Endothelial cell of umbilical vein (primary cell): ENCODE data around the gene TSFM.

Experiments
- POLR2A ChIP-seq: IDR thresholded peaks from 2 replicates; pipeline ENCODE4 v1.6.1; 2012; ENCODE audit warnings: low read depth, mild to moderate bottlenecking, control low read depth, low read length
- POLR2AphosphoS5 ChIP-seq: IDR thresholded peaks from 2 replicates; pipeline ENCODE4 v1.6.1; 2012; ENCODE audit warnings: low read depth, mild to moderate bottlenecking, control low read depth, low read length, moderate library complexity; ENCODE audit not compliant: insufficient read depth
- TF ChIP-seq, protein P1 (sequence below), 2 donors: IDR thresholded peaks; 1 replicate in 1 of 2; 2 replicates in 1 of 2; pipeline ENCODE4 v1.5.1; 2011; ENCODE audit warnings: low read length in 2 of 2, mild to moderate bottlenecking in 2 of 2, moderate library complexity in 2 of 2, control low read depth in 1 of 2, inconsistent platforms in 1 of 2, low read depth in 1 of 2; ENCODE audit not compliant: insufficient read depth in 1 of 2; ENCODE audit errors: extremely low read depth in 1 of 2

DNA sequence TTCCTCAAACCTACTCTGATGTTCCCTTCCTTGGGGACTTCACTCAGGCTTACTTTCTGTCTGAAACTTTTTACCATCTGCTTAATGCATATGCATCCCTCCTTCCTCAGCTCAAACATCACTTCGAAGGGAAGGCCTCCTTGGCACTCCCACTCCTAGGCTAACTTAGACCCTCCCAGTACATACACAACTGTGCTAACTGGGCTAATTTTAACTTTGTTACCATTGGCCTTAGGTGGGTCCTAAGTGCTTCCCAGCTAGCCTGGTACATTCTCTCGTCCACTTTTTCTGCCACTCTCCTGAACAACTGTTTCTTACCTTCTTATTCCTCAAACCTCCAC, 6.4 kb upstream of the TSFM start:
- TF ChIP-seq, protein P1, sequence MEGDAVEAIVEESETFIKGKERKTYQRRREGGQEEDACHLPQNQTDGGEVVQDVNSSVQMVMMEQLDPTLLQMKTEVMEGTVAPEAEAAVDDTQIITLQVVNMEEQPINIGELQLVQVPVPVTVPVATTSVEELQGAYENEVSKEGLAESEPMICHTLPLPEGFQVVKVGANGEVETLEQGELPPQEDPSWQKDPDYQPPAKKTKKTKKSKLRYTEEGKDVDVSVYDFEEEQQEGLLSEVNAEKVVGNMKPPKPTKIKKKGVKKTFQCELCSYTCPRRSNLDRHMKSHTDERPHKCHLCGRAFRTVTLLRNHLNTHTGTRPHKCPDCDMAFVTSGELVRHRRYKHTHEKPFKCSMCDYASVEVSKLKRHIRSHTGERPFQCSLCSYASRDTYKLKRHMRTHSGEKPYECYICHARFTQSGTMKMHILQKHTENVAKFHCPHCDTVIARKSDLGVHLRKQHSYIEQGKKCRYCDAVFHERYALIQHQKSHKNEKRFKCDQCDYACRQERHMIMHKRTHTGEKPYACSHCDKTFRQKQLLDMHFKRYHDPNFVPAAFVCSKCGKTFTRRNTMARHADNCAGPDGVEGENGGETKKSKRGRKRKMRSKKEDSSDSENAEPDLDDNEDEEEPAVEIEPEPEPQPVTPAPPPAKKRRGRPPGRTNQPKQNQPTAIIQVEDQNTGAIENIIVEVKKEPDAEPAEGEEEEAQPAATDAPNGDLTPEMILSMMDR (IDR thresholded peaks at IDR 0.05; ENCODE audit: extremely low read depth in 1 of 2, insufficient read depth in 1 of 2, low read depth in 1 of 2, low read length in 2 of 2): no peak
- TF ChIP-seq POLR2A (no peak), POLR2AphosphoS5 (no peak)
